Activated B cell treated with CpG ODN at 0.5 μM for 24 hours (primary cell): ENCODE results near the gene TUBB. TPM values are rescaled to one million over a fixed set of nuclear protein-coding genes. Genes with fewer than 3 reads are reported as not detected.

ENCODE experiments used
- ATAC-seq: fragments of 200-7000 bp; cut with Tn5 transposase; one replicate; pipeline ENCODE4 v1.10.0; 2021; ENCODE audit warnings: low read depth, mild to moderate bottlenecking, moderate library complexity
- CTCF ChIA-PET: fragments of 350-600 bp; sonication (Branson Sonifier 250); formaldehyde crosslinking; loops from one replicate; lab custom pipeline; 2021; ENCODE audit warnings: antibody characterized with exemption; lab: Charles Lee
- POLR2A ChIA-PET: fragments of 350-600 bp; sonication (Branson Sonifier 250); formaldehyde crosslinking; loops from one replicate; lab custom pipeline; 2021; ENCODE audit warnings: antibody characterized with exemption; lab: Charles Lee
- DNase-seq: peaks from one replicate; pipeline ENCODE4 v3.0.0; 2022
- H3K27ac Mint-ChIP-seq: one replicate; pipeline ENCODE4 v1.8.0; 2020; ENCODE audit warnings: mixed read lengths
- H3K27me3 Mint-ChIP-seq: one replicate; pipeline ENCODE4 v1.8.0; 2021; ENCODE audit warnings: mixed read lengths
- H3K36me3 Mint-ChIP-seq: one replicate; pipeline ENCODE4 v1.8.0; 2021; ENCODE audit warnings: low read depth, mixed read lengths
- H3K4me1 Mint-ChIP-seq: one replicate; pipeline ENCODE4 v1.8.0; 2021; ENCODE audit warnings: mixed read lengths
- H3K4me3 Mint-ChIP-seq: one replicate; pipeline ENCODE4 v1.8.0; 2020; ENCODE audit warnings: mild to moderate bottlenecking, mixed read lengths
- H3K9me3 Mint-ChIP-seq: one replicate; pipeline ENCODE4 v1.8.0; 2020; ENCODE audit warnings: mixed read lengths
- CTCF ChIP-seq: fragments of 200-600 bp; IDR thresholded peaks from one replicate; pipeline ENCODE4 v1.8.0; 2022; ENCODE audit warnings: antibody characterized with exemption, mild to moderate bottlenecking
- intact Hi-C: fragments of 100-400 bp; cut with micrococcal nuclease; formaldehyde crosslinking; loops from one replicate; pipeline ENCODE4 v1.15.1; 2024
- total RNA-seq: library from RNA; stranded (reverse); gene quantifications from 2 replicates; pipeline ENCODE4 v1.2.3, GENCODE V29; 2022

TUBB gene
- total RNA-seq, 1 donor from 2014 or later = 700 TPM

GRCh38 chr6:30774701-30775100 lies 54.5 kb downstream of the TUBB start:
- TF ChIP-seq CTCF = no peak
- intact Hi-C loops = no loop called here
- Mint-ChIP-seq H3K36me3 (no peaks in the 10 kb centered on the region), H3K4me3 (no peak overlapping the region), H3K9me3 (no peaks in the 10 kb centered on the region), H3K27ac (no peak overlapping the region), H3K4me1 (peaks cover 4% of the 10 kb centered on the region), H3K27me3 (peaks cover 13% of the 10 kb centered on the region)
- ATAC-seq (no peak), DNase-seq (no peak)
- CTCF ChIA-PET = no interaction called here
- POLR2A ChIA-PET = no interaction called here

Other genes starting within 250 kb of the TUBB start
- 737 and 740 TPM in 2 replicates for gene HLA-E, start 230.8 kb upstream of the TUBB start, total RNA-seq
- 67.2 and 67.4 TPM in 2 replicates for gene GNL1, start 163.9 kb upstream of the TUBB start, total RNA-seq
- 24.1 and 29.5 TPM in 2 replicates for gene PRR3, start 163.1 kb upstream of the TUBB start, total RNA-seq
- gene ABCF1, start 148.9 kb upstream of the TUBB start, total RNA-seq = 93.7 and 94.5 TPM in 2 replicates
- 85.6 and 112 TPM in 2 replicates for gene PPP1R10, start 103.1 kb upstream of the TUBB start, total RNA-seq
- gene MRPS18B, start 102.5 kb upstream of the TUBB start, total RNA-seq = 57.7 and 61.2 TPM in 2 replicates
- 6.9 and 10.3 TPM in 2 replicates for gene ATAT1, start 93.5 kb upstream of the TUBB start, total RNA-seq
- 21.6 and 35.6 TPM in 2 replicates for gene C6orf136, start 73.2 kb upstream of the TUBB start, total RNA-seq
- gene DHX16, start 47.3 kb upstream of the TUBB start, total RNA-seq = 42.3 and 50.4 TPM in 2 replicates
- 96.8 and 104 TPM in 2 replicates for gene PPP1R18, start 33.7 kb upstream of the TUBB start, total RNA-seq
- gene NRM, start 29.4 kb upstream of the TUBB start, total RNA-seq = 17.4 and 17.8 TPM in 2 replicates
- 62.4 and 65.6 TPM in 2 replicates for gene MDC1, start 3.1 kb upstream of the TUBB start, total RNA-seq
- gene FLOT1, start 22.3 kb downstream of the TUBB start, total RNA-seq = 49.1 and 52.0 TPM in 2 replicates
- 3.0 and 3.3 TPM in 2 replicates for gene IER3, start 24.2 kb downstream of the TUBB start, total RNA-seq
- 16.8 and 18.7 TPM in 2 replicates for gene DDR1, start 164.2 kb downstream of the TUBB start, total RNA-seq
- 37.8 and 42.3 TPM in 2 replicates for gene GTF2H4, start 187.9 kb downstream of the TUBB start, total RNA-seq
- gene VARS2, start 193.9 kb downstream of the TUBB start, total RNA-seq = 39.4 and 47.8 TPM in 2 replicates
- gene SFTA2, start 211.8 kb downstream of the TUBB start, total RNA-seq = not detected in 2 replicates
- gene MUCL3, start 220.6 kb downstream of the TUBB start, total RNA-seq = not detected in 2 replicates